Endothelial cell of umbilical vein (primary cell): ENCODE measurements around the gene SLC25A18. TPM values are rescaled to one million over a fixed set of nuclear protein-coding genes. Genes with fewer than 3 reads are reported as not detected.

Experiments used
- BruUV-seq: library from RNA; stranded (reverse); fragments of 400-500 nt; replicated peaks from 2 replicates; lab custom pipeline; 2021; lab: Mats Ljungman, UMichigan
- CTCF ChIA-PET: fragments of 300-600, 350-600 bp; sonication (Branson Sonifier 250); formaldehyde crosslinking; loops from one replicate; lab custom pipeline; 2021; ENCODE audit warnings: antibody characterized with exemption, inconsistent platforms; lab: Charles Lee
- POLR2A ChIA-PET: fragments of 300-600, 350-600 bp; sonication (Branson Sonifier 250); formaldehyde crosslinking; loops from one replicate; lab custom pipeline; 2021; ENCODE audit warnings: antibody characterized with exemption, inconsistent platforms; lab: Charles Lee
- DNase-seq: peaks from one replicate; pipeline ENCODE4 v3.0.0-alpha.2; 2011; ENCODE audit warnings: low read depth, low spot score
- FAIRE-seq: peaks from 2 replicates; lab custom pipeline; 2011; peaks lifted over from hg19 to GRCh38; lab: Jason Lieb, UNC
- H2AFZ ChIP-seq: 2 replicates; pipeline ENCODE4 v1.6.0; 2012; ENCODE audit warnings: low read depth, low read length, control low read depth, inconsistent platforms
- H3K27ac ChIP-seq: 2 replicates; pipeline ENCODE4 v1.5.1; 2011; ENCODE audit warnings: low read depth, mild to moderate bottlenecking, control low read depth, low read length, moderate library complexity; ENCODE audit not compliant: insufficient read depth
- H3K27me3 ChIP-seq, 2 experiments: 2 replicates each; pipeline versions ENCODE4 v1.6.0 to v1.6.1; 2011; ENCODE audit warnings: low read length in 2 of 2, mixed read lengths in 1 of 2; ENCODE audit not compliant: control insufficient read depth in 2 of 2, insufficient read depth in 2 of 2
- H3K36me3 ChIP-seq, 2 experiments: 2 replicates in 1 of 2; 3 replicates in 1 of 2; pipeline ENCODE4 v1.5.1; 2011; ENCODE audit warnings: low read length in 2 of 2, mild to moderate bottlenecking in 1 of 2, moderate library complexity in 1 of 2; ENCODE audit not compliant: control insufficient read depth in 2 of 2, insufficient read depth in 2 of 2; ENCODE audit errors: extremely low read depth in 1 of 2
- H3K4me1 ChIP-seq: 3 replicates; pipeline ENCODE4 v1.5.1; 2011; ENCODE audit warnings: mild to moderate bottlenecking, low read length; ENCODE audit not compliant: control insufficient read depth, insufficient read depth; ENCODE audit errors: extremely low read depth
- H3K4me2 ChIP-seq: 2 replicates; pipeline ENCODE4 v1.6.1; 2011; ENCODE audit warnings: low read length, control low read depth, mixed read lengths; ENCODE audit not compliant: insufficient read depth
- H3K4me3 ChIP-seq, 3 experiments: fragments of 200-600 bp in 1 of 3; sonication (generic), shearing (Covaris generic) in 1 of 3; replicated peaks in 1 of 3; 2 replicates each; pipeline ENCODE4 v1.5.1; 2011 to 2016; ENCODE audit warnings: control low read depth in 3 of 3, low read length in 3 of 3, mild to moderate bottlenecking in 2 of 3, inconsistent platforms in 1 of 3, low read depth in 1 of 3, moderate library complexity in 1 of 3; ENCODE audit not compliant: insufficient read depth in 1 of 3
- H3K79me2 ChIP-seq: 2 replicates; pipeline ENCODE4 v1.6.0; 2012; ENCODE audit warnings: low read length, inconsistent platforms; ENCODE audit not compliant: control insufficient read depth, insufficient read depth
- H3K9ac ChIP-seq: replicated peaks from 2 replicates; pipeline ENCODE3; 2011; ENCODE audit warnings: low read length, control low read depth; ENCODE audit not compliant: insufficient read depth; ENCODE audit errors: extremely low read depth
- H3K9me1 ChIP-seq: replicated peaks from 3 replicates; pipeline ENCODE4 v1.6.0; 2011; ENCODE audit warnings: mild to moderate bottlenecking, low read length; ENCODE audit not compliant: control insufficient read depth, insufficient read depth; ENCODE audit errors: extremely low read depth
- H3K9me3 ChIP-seq: replicated peaks from 2 replicates; pipeline ENCODE4 v1.5.1; 2012; ENCODE audit warnings: low read length, inconsistent platforms; ENCODE audit not compliant: control insufficient read depth, insufficient read depth
- H4K20me1 ChIP-seq: replicated peaks from 2 replicates; pipeline ENCODE3; 2011; ENCODE audit warnings: mild to moderate bottlenecking, low read length; ENCODE audit not compliant: control insufficient read depth, insufficient read depth; ENCODE audit errors: extremely low read depth
- EZH2 ChIP-seq: IDR thresholded peaks from 2 replicates; pipeline ENCODE4 v1.6.1; 2012; ENCODE audit warnings: borderline replicate concordance, low read depth, mild to moderate bottlenecking, moderate library complexity, low read length, inconsistent platforms; ENCODE audit not compliant: severe bottlenecking
- FOS ChIP-seq: IDR thresholded peaks from 2 replicates; pipeline ENCODE4 v1.6.1; 2011; ENCODE audit warnings: mild to moderate bottlenecking, low read length, moderate library complexity, borderline replicate concordance; ENCODE audit not compliant: insufficient read depth
- GATA2 ChIP-seq: IDR thresholded peaks from 2 replicates; pipeline ENCODE4 v1.7.0; 2011; ENCODE audit warnings: low read depth, mild to moderate bottlenecking, moderate library complexity, mixed read lengths, low read length; ENCODE audit not compliant: insufficient read length, insufficient read depth
- JUN ChIP-seq: IDR thresholded peaks from 2 replicates; pipeline ENCODE4 v1.6.1; 2011; ENCODE audit warnings: borderline replicate concordance, low read depth; ENCODE audit not compliant: insufficient read length, insufficient read depth
- MYC ChIP-seq: IDR thresholded peaks from one replicate; pipeline ENCODE4 v1.6.1; 2011; ENCODE audit warnings: mild to moderate bottlenecking, low read depth, low read length
- POLR2A ChIP-seq: IDR thresholded peaks from 2 replicates; pipeline ENCODE4 v1.6.1; 2012; ENCODE audit warnings: low read depth, mild to moderate bottlenecking, control low read depth, low read length
- POLR2AphosphoS5 ChIP-seq: IDR thresholded peaks from 2 replicates; pipeline ENCODE4 v1.6.1; 2012; ENCODE audit warnings: low read depth, mild to moderate bottlenecking, control low read depth, low read length, moderate library complexity; ENCODE audit not compliant: insufficient read depth
- dilution Hi-C: fragments of 300-500 bp; cut with MboI; formaldehyde crosslinking; loops from one replicate; pipeline ENCODE4 v1.15.0; 2019; ENCODE audit warnings: low sequenced_read_pairs; ENCODE audit not compliant: extremely low pct_ligation_motif_present
- intact Hi-C: fragments of 100-400 bp; cut with micrococcal nuclease; formaldehyde crosslinking; loops from one replicate; pipeline ENCODE4 v1.10.0; 2022
- polyA plus RNA-seq, 4 experiments: library from polyadenylated mRNA; depleted of rRNA in 3 of 4; stranded (reverse) in 3 of 4; unstranded in 1 of 4; fragments of >200 nt; gene quantifications; 2 replicates each; pipeline versions ENCODE4 v1.2.1 to v1.2.3, GENCODE V29; 2011 to 2012; ENCODE audit warnings: missing spikeins in 1 of 4
- total RNA-seq: library from RNA; stranded (reverse); gene quantifications from 2 replicates; pipeline ENCODE4 v1.2.3, GENCODE V29; 2021
- TF ChIP-seq, protein P1 (sequence below): IDR thresholded peaks from 2 replicates; pipeline ENCODE4 v1.6.1; 2011; ENCODE audit not compliant: insufficient read depth, insufficient read length
- TF ChIP-seq, protein P2 (sequence below), 2 donors: IDR thresholded peaks; 1 replicate in 1 of 2; 2 replicates in 1 of 2; pipeline ENCODE4 v1.5.1; 2011; ENCODE audit warnings: low read length in 2 of 2, mild to moderate bottlenecking in 2 of 2, moderate library complexity in 2 of 2, control low read depth in 1 of 2, inconsistent platforms in 1 of 2, low read depth in 1 of 2; ENCODE audit not compliant: insufficient read depth in 1 of 2; ENCODE audit errors: extremely low read depth in 1 of 2

SLC25A18 gene
- total and polyA plus RNA-seq, 2 donors (not counting 3 experiments of a cell fraction or from before 2014, with no cell fraction given), result not detected

DNA sequence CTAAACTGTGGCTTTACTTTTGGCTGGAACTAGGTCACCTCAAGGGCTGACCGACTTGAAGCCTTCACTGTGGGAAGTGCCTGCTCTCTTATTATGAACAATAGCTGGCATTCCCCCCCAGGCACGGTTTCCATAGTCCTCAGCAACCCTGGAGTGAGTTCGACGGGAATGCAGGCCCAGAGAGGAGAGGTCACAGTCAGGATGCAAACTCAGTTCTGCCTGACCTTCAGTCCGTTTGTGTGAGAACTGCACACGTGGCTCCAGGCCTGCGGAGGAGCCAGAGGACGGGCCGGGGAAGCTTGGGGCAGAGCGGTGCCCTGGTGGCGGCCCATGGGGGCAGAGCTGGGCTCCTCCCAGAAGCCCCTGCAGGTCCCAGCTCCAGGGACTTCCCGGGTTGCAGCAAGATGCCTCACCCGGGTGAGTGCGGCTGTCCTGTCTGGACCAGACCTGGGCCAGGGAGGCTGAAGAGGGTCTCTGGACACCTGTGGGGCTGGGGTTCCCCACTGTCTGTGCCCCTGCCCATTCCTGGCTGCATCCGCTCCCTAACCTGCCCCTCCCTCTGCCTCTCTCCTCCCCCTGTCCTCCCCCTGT, 17.2 kb downstream of the SLC25A18 start:
- H3K4me1 ChIP-seq, result no peaks in the 10 kb centered on the region
- dilution Hi-C loops, result no loop called here

DNA sequence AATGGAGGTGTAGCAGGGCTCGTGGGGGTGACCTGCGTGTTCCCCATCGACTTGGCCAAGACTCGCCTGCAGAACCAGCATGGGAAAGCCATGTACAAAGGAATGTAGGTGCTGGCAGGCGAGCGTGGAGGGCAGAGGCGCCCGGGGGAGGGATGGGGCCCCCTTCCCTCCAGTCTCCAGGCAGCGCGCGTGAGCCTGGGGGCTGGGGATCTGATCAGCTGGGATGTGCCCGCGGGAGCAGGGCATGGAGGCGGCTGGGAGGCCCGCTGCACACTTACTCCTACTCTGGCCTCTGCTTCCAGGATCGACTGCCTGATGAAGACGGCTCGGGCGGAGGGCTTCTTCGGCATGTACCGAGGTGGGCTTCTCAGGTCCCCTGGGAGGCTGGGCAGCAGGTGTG, 17.8 kb downstream of the SLC25A18 start:
- Histone ChIP-seq H3K36me3 (no peaks in the 10 kb centered on the region), H3K79me2 (no peaks in the 10 kb centered on the region), H3K4me2 (no peak overlapping the region), H3K4me3 (no peak overlapping the region), H3K27me3 (no peaks in the 10 kb centered on the region), H4K20me1 (no peaks in the 10 kb centered on the region), H2AFZ (no peak overlapping the region), H3K27ac (no peak overlapping the region), H3K4me1 (no peaks in the 10 kb centered on the region), H3K9me1 (no peaks in the 10 kb centered on the region), H3K9ac (no peak overlapping the region), H3K9me3 (no peaks in the 10 kb centered on the region)
- dilution Hi-C loops, result no loop called here
- ChIA-PET POLR2A (no interaction called here), CTCF (no interaction called here)
- TF ChIP-seq, protein P1, sequence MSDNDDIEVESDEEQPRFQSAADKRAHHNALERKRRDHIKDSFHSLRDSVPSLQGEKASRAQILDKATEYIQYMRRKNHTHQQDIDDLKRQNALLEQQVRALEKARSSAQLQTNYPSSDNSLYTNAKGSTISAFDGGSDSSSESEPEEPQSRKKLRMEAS, result no peak
- TF ChIP-seq FOS (no peak), EZH2 (no peak), GATA2 (no peak), POLR2AphosphoS5 (no peak), POLR2A (no peak), MYC (no peak), JUN (no peak)
- TF ChIP-seq, protein P2, sequence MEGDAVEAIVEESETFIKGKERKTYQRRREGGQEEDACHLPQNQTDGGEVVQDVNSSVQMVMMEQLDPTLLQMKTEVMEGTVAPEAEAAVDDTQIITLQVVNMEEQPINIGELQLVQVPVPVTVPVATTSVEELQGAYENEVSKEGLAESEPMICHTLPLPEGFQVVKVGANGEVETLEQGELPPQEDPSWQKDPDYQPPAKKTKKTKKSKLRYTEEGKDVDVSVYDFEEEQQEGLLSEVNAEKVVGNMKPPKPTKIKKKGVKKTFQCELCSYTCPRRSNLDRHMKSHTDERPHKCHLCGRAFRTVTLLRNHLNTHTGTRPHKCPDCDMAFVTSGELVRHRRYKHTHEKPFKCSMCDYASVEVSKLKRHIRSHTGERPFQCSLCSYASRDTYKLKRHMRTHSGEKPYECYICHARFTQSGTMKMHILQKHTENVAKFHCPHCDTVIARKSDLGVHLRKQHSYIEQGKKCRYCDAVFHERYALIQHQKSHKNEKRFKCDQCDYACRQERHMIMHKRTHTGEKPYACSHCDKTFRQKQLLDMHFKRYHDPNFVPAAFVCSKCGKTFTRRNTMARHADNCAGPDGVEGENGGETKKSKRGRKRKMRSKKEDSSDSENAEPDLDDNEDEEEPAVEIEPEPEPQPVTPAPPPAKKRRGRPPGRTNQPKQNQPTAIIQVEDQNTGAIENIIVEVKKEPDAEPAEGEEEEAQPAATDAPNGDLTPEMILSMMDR (IDR thresholded peaks at IDR 0.05; ENCODE audit: extremely low read depth in 1 of 2, insufficient read depth in 1 of 2, low read depth in 1 of 2, low read length in 2 of 2), result no peak
- DNase-seq (no peak), FAIRE-seq (no peak)
- intact Hi-C loops, result no loop called here
- BruUV-seq, result no TSS peak

More for the DNA sequence above, 17.2 kb downstream of the SLC25A18 start:
- Histone ChIP-seq H3K27ac (no peak overlapping the region), H3K27me3 (no peaks in the 10 kb centered on the region), H3K4me3 (no peak overlapping the region), H3K9me3 (no peaks in the 10 kb centered on the region), H3K79me2 (no peaks in the 10 kb centered on the region), H3K36me3 (no peaks in the 10 kb centered on the region), H4K20me1 (no peaks in the 10 kb centered on the region), H2AFZ (peak overlapping the region; percentile 44), H3K9ac (no peak overlapping the region), H3K9me1 (no peaks in the 10 kb centered on the region), H3K4me2 (no peak overlapping the region)
- POLR2A ChIA-PET, result no interaction called here
- intact Hi-C loops, result no loop called here
- DNase-seq (peak; percentile 8), FAIRE-seq (no peak)
- CTCF ChIA-PET, result interaction anchor here (2.8 kb wide), 1 partner anchor 22 kb away, joined by 10 read pairs; no protein-coding TSS in a partner anchor
- TF ChIP-seq EZH2, result no peak
- no TSS peak for BruUV-seq
